Ovary (tissue), 9 donors: ENCODE results near the gene NETO2. TPM values are rescaled to one million over a fixed set of nuclear protein-coding genes. Genes with fewer than 3 reads are reported as not detected.

ENCODE experiments used
- DNase-seq, 5 donors: peaks; one replicate each; pipeline ENCODE4 v3.0.0-alpha.2; 2019 to 2020
- H3K27ac ChIP-seq, 2 donors: fragments of 200-600 bp; one replicate each; pipeline versions ENCODE4 v1.5.1 to v1.8.0; 2019 to 2022
- H3K27me3 ChIP-seq: fragments of 200-600 bp; one replicate; pipeline ENCODE4 v1.8.0; 2022
- H3K36me3 ChIP-seq: fragments of 200-600 bp; sonication (generic); one replicate; pipeline ENCODE4 v1.5.1; 2019
- H3K4me1 ChIP-seq: one replicate; pipeline ENCODE4 v1.8.1; 2013; ENCODE audit warnings: mild to moderate bottlenecking, moderate library complexity; ENCODE audit not compliant: insufficient read depth
- H3K4me3 ChIP-seq: fragments of 200-600 bp; sonication (generic); one replicate; pipeline ENCODE4 v1.5.1; 2017
- H3K9me3 ChIP-seq, 2 donors: fragments of 200-600 bp in 1 of 2; sonication (generic) in 1 of 2; one replicate each; pipeline versions ENCODE4 v1.5.1 to v1.8.1; 2013 to 2019; ENCODE audit warnings: mild to moderate bottlenecking in 1 of 2, moderate library complexity in 1 of 2
- CTCF ChIP-seq, 3 donors: fragments of 450-650 bp in 2 of 3; fragments of 200-600 bp in 1 of 3; IDR thresholded peaks; one replicate each; pipeline versions ENCODE4 v1.5.1 to v1.8.0; 2016 to 2022; ENCODE audit warnings: antibody characterized with exemption in 3 of 3, mild to moderate bottlenecking in 1 of 3
- EP300 ChIP-seq: sonication (generic); formaldehyde crosslinking; IDR thresholded peaks from one replicate; pipeline ENCODE4 v1.6.1; 2017; ENCODE audit warnings: antibody characterized with exemption
- POLR2A ChIP-seq: fragments of 450-650 bp; IDR thresholded peaks from one replicate; pipeline ENCODE4 v1.6.1; 2017; ENCODE audit warnings: antibody characterized with exemption, mild to moderate bottlenecking, moderate library complexity
- whole genome bisulfite sequencing, 3 donors: extraction: QIAGEN DNeasy Blood & Tissue Kit in 1 of 3; methylation state at CpG; one replicate each; pipeline versions ENCODE4 v1.1.5 to v1.1.7; 2013 to 2017; 5-methylcytosine and 5-hydroxymethylcytosine counted together
- intact Hi-C, 4 donors: fragments of 100-400 bp; cut with DNase I; formaldehyde crosslinking; loops; one replicate each; pipeline versions ENCODE4 v1.11.0 to v1.15.1; 2022 to 2023
- polyA plus RNA-seq, 2 donors: library from polyadenylated mRNA; stranded (reverse); fragments of 200-250 nt in 1 of 2; fragments of 350-450 nt in 1 of 2; fragmentation: Illumina TruSeq in 1 of 2; extraction: RNeasy Lipid Tissue Mini Kit (QIAGEN cat#74804) in 1 of 2; gene quantifications; one replicate each; pipeline ENCODE4 v1.2.3, GENCODE V29; 2013 to 2014
- total RNA-seq, 7 donors: library from RNA; depleted of rRNA in 2 of 7; stranded (reverse); fragments of >200 nt in 2 of 7; fragmentation: NEBNext Ultra II Directional in 3 of 7; extraction: Animal tissue kit (Norgen Biotek cat#: 25700) in 3 of 7; gene quantifications; one replicate each; pipeline versions ENCODE4 v1.1.0 to v1.2.4, GENCODE V29; 2016 to 2023
- donor health status: DM: no; HTN: no; CAD: no; lungs with moderate emphysema.
- donor health status: DM: no; HTN: no; CAD: no.
- donor health status: Bipolar disorder and iron deficiency.
- donor health status: DM: yes; HTN: yes; CAD: no.
- donor health status: DM: no; HTN: no; CAD: no.
- donor health status: DM: yes; HTN: yes; CAD: no.

The NETO2 gene
- total and polyA plus RNA-seq, 9 donors: 0.53 to 6.3 (median 1.8) TPM

GRCh38 chr16:47055136-47055885 is 88.4 kb downstream of the NETO2 start:
- Histone ChIP-seq H3K36me3 (no peaks in the 10 kb centered on the region), H3K4me3 (no peak overlapping the region), H3K27ac (no peak overlapping the region), H3K27me3 (no peaks in the 10 kb centered on the region), H3K4me1 (no peaks in the 10 kb centered on the region), H3K9me3 (no peaks in the 10 kb centered on the region)
- no peak for DNase-seq
- intact Hi-C loops: no loop called here
- WGBS, 3 donors: 90% methylated on average over 23 to 26 of the region's 26 CpGs
- TF ChIP-seq EP300: no peak
- TF ChIP-seq CTCF (IDR thresholded peaks at IDR 0.05): no peak
- TF ChIP-seq POLR2A: no peak

GRCh38 chr16:47054306-47054705 is 89.4 kb downstream of the NETO2 start:
- H3K4me3 ChIP-seq: no peak overlapping the region
- H3K9me3 ChIP-seq: no peaks in the 10 kb centered on the region
- H3K27me3 ChIP-seq: no peaks in the 10 kb centered on the region
- no peaks in the 10 kb centered on the region for H3K36me3 ChIP-seq
- intact Hi-C loops: no loop called here
- no peak overlapping the region for H3K27ac ChIP-seq
- no peak for TF ChIP-seq POLR2A
- no peak for TF ChIP-seq EP300
- TF ChIP-seq CTCF (IDR thresholded peaks at IDR 0.05): no peak
- no peak for DNase-seq
- no peaks in the 10 kb centered on the region for H3K4me1 ChIP-seq
- 90 to 93% (median 90%) methylated on average over 7 of the region's 7 CpGs for WGBS, 3 donors

GRCh38 chr16:47053895-47054294 is 89.8 kb downstream of the NETO2 start:
- intact Hi-C loops: no loop called here
- no peak for DNase-seq
- Histone ChIP-seq H3K27me3 (no peaks in the 10 kb centered on the region), H3K9me3 (no peaks in the 10 kb centered on the region), H3K36me3 (no peaks in the 10 kb centered on the region), H3K4me1 (no peaks in the 10 kb centered on the region), H3K4me3 (no peak overlapping the region), H3K27ac (no peak overlapping the region)
- 88 to 95% (median 91%) methylated on average over 5 of the region's 5 CpGs for WGBS, 3 donors
- no peak for TF ChIP-seq EP300
- no peak for TF ChIP-seq CTCF (IDR thresholded peaks at IDR 0.05)
- no peak for TF ChIP-seq POLR2A

GRCh38 chr16:47052666-47053640 is 90.8 kb downstream of the NETO2 start:
- Histone ChIP-seq H3K36me3 (no peaks in the 10 kb centered on the region), H3K27ac (no peak overlapping the region), H3K4me1 (no peaks in the 10 kb centered on the region), H3K27me3 (no peaks in the 10 kb centered on the region), H3K9me3 (no peaks in the 10 kb centered on the region), H3K4me3 (no peak overlapping the region)
- no peak for DNase-seq
- intact Hi-C loops: no loop called here
- WGBS, 3 donors: 93 to 96% (median 95%) methylated on average over 13 of the region's 13 CpGs
- TF ChIP-seq POLR2A (no peak), EP300 (no peak), CTCF (IDR thresholded peaks at IDR 0.05) (no peak)
